ENCODE data around the gene FAF1. TPM values are rescaled to one million over a fixed set of nuclear protein-coding genes. Genes with fewer than 3 reads are reported as not detected.
"Not testable (repeated sequence)": the region's sequence is repeated elsewhere in the genome, so short reads cannot be mapped to it uniquely, and the experiment has no call there.

Gene FAF1
- total RNA-seq, 4 donors from 2014 or later = 25.1 to 55.7 (median 38.8) TPM

- Histone ChIP-seq H3K4me3 (no peak overlapping the region), H3K36me3 (peaks cover 0 to 5% (median 0%) of the 10 kb centered on the region in 3 donors), H3K9me3 (no peaks in the 10 kb centered on the region), H3K27me3 (no peaks in the 10 kb centered on the region), H3K4me1 (no peaks in the 10 kb centered on the region), H3K27ac (no peak overlapping the region)
- no peak for DNase-seq (ENCODE audit: low spot score in 2 of 2)
- 89 to 95% methylated on average over 1 of the region's 1 CpG for WGBS, 2 donors
- TF ChIP-seq, protein P1, sequence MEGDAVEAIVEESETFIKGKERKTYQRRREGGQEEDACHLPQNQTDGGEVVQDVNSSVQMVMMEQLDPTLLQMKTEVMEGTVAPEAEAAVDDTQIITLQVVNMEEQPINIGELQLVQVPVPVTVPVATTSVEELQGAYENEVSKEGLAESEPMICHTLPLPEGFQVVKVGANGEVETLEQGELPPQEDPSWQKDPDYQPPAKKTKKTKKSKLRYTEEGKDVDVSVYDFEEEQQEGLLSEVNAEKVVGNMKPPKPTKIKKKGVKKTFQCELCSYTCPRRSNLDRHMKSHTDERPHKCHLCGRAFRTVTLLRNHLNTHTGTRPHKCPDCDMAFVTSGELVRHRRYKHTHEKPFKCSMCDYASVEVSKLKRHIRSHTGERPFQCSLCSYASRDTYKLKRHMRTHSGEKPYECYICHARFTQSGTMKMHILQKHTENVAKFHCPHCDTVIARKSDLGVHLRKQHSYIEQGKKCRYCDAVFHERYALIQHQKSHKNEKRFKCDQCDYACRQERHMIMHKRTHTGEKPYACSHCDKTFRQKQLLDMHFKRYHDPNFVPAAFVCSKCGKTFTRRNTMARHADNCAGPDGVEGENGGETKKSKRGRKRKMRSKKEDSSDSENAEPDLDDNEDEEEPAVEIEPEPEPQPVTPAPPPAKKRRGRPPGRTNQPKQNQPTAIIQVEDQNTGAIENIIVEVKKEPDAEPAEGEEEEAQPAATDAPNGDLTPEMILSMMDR (IDR thresholded peaks at IDR 0.05) = no peak
- TF ChIP-seq EP300 (IDR thresholded peaks at IDR 0.05) (no peak), POLR2A (IDR thresholded peaks at IDR 0.05) (no peak)
Observed at GRCh38 chr1:51000160-51000559, 40.1 kb upstream of the FAF1 start.

- not testable (repeated sequence) for H3K4me1 ChIP-seq; H3K36me3 ChIP-seq; DNase-seq (ENCODE audit: low spot score in 2 of 2); H3K4me3 ChIP-seq; H3K27ac ChIP-seq; H3K27me3 ChIP-seq; H3K9me3 ChIP-seq
- WGBS, 2 donors = 64 to 81% methylated on average over 1 of the region's 1 CpG
Observed at GRCh38 chr1:50999375-50999774, 39.3 kb upstream of the FAF1 start.

GRCh38 chr1:50996083-50996482, 36.0 kb upstream of the FAF1 start:
- DNase-seq (ENCODE audit: low spot score in 2 of 2) = no peak
- no peak for TF ChIP-seq POLR2A (IDR thresholded peaks at IDR 0.05)
- TF ChIP-seq, protein P1 (IDR thresholded peaks at IDR 0.05) = no peak
- no peak for TF ChIP-seq EP300 (IDR thresholded peaks at IDR 0.05)
- H3K27me3 ChIP-seq = no peaks in the 10 kb centered on the region
- no peaks in the 10 kb centered on the region for H3K4me1 ChIP-seq
- H3K9me3 ChIP-seq = no peaks in the 10 kb centered on the region
- H3K36me3 ChIP-seq = no peaks in the 10 kb centered on the region
- 80 to 90% methylated on average over 3 of the region's 3 CpGs for WGBS, 2 donors
- H3K4me3 ChIP-seq = no peak overlapping the region
- H3K27ac ChIP-seq = no peak overlapping the region

- H3K4me3 ChIP-seq = no peak overlapping the region
- WGBS, 2 donors = 68 to 75% methylated on average over 1 of the region's 1 CpG
- H3K27ac ChIP-seq = no peak overlapping the region
- no peaks in the 10 kb centered on the region for H3K9me3 ChIP-seq
- no peaks in the 10 kb centered on the region for H3K4me1 ChIP-seq
- TF ChIP-seq POLR2A (IDR thresholded peaks at IDR 0.05) (no peak), EP300 (IDR thresholded peaks at IDR 0.05) (no peak)
- TF ChIP-seq, protein P1 (IDR thresholded peaks at IDR 0.05) = no peak
- no peaks in the 10 kb centered on the region for H3K36me3 ChIP-seq
- no peak for DNase-seq (ENCODE audit: low spot score in 2 of 2)
- no peaks in the 10 kb centered on the region for H3K27me3 ChIP-seq
Observed at GRCh38 chr1:50995651-50996050, 35.6 kb upstream of the FAF1 start.

GRCh38 chr1:50994997-50995396, 34.9 kb upstream of the FAF1 start:
- Histone ChIP-seq H3K36me3 (no peaks in the 10 kb centered on the region), H3K4me1 (no peaks in the 10 kb centered on the region), H3K4me3 (no peak overlapping the region), H3K27me3 (no peaks in the 10 kb centered on the region), H3K27ac (no peak overlapping the region), H3K9me3 (no peaks in the 10 kb centered on the region)
- 77 to 80% methylated on average over 4 of the region's 4 CpGs for WGBS, 2 donors
- no peak for DNase-seq (ENCODE audit: low spot score in 2 of 2)
- TF ChIP-seq EP300 (IDR thresholded peaks at IDR 0.05) = no peak
- TF ChIP-seq POLR2A (IDR thresholded peaks at IDR 0.05) = no peak
- TF ChIP-seq, protein P1 (IDR thresholded peaks at IDR 0.05) = no peak

- DNase-seq (ENCODE audit: low spot score in 2 of 2) = no peak
- no peaks in the 10 kb centered on the region for H3K4me1 ChIP-seq
- H3K27ac ChIP-seq = no peak overlapping the region
- no peak for TF ChIP-seq POLR2A (IDR thresholded peaks at IDR 0.05)
- TF ChIP-seq EP300 (IDR thresholded peaks at IDR 0.05) = no peak
- TF ChIP-seq, protein P1 (IDR thresholded peaks at IDR 0.05) = no peak
- no peaks in the 10 kb centered on the region for H3K9me3 ChIP-seq
- H3K27me3 ChIP-seq = no peaks in the 10 kb centered on the region
- 95% methylated on average over 3 of the region's 3 CpGs for WGBS, 2 donors
- no peak overlapping the region for H3K4me3 ChIP-seq
- H3K36me3 ChIP-seq = no peaks in the 10 kb centered on the region
Observed at GRCh38 chr1:50993645-50994044, 33.6 kb upstream of the FAF1 start.

Measured in tibial nerve (tissue), 4 donors.